ENCODE results near the gene CDK18.
A peak's percentile ranks its signal among the peaks of the same experiment; 100 is the strongest.
"Not testable (repeated sequence)": the region's sequence is repeated elsewhere in the genome, so short reads cannot be mapped to it uniquely, and the experiment has no call there.

CDK18 gene

GRCh38 chr1:205481218-205481617 lies 23.3 kb upstream of the CDK18 start:
- ATAC-seq, result no peak

DNA sequence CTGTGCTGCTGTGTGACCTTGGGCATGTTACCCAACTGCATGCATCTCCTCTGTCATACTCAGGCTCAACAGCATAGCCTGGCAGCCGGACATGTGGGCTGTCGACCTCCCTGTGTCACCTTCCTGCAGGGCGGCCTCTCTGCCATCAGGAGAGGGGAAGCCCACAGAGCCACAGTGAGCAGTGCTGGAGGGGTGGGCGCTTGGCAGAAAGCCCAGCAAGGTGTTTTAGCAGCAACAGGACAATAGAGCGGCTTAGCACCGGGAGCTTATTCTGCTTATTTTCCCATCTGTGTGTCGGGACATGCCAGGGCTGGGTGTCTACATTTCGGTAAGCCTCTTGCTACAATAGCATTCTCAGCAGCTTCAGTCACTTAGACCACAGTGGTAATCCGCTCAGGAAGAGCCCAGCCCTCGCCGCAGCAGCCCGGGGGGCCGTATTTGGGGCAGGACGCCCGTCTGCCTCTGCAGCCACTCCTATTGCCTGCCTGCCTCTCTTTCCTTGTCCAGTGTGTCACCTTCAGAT lies 22.8 kb upstream of the CDK18 start:
- no peak for DNase-seq
- ATAC-seq, result peak; percentile 19

More at GRCh38 chr1:205481218-205481617, 23.3 kb upstream of the CDK18 start:
- no peak for DNase-seq

DNA sequence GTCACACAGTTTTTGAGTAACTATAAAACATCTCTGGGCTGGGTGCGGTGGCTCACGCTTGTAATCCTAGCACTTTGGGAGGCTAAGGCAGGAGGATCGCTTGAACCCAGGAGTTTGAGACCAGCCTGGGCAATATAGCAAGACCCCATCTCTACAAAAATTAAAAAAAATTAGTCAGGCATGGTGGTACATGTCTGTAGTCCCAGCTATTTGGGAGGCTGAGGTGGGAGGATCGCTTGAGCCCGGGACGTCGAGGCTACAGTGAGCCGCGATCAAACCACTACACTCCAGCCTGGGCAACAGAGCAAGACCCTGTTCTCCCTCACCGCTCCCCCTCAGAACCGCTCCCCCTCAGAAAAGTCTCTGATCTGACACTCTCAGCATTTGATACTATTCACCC lies 21.9 kb upstream of the CDK18 start:
- DNase-seq, ATAC-seq: not testable (repeated sequence)

GRCh38 chr1:205483372-205483771 lies 21.1 kb upstream of the CDK18 start:
- ATAC-seq (no peak), DNase-seq (no peak)

DNA sequence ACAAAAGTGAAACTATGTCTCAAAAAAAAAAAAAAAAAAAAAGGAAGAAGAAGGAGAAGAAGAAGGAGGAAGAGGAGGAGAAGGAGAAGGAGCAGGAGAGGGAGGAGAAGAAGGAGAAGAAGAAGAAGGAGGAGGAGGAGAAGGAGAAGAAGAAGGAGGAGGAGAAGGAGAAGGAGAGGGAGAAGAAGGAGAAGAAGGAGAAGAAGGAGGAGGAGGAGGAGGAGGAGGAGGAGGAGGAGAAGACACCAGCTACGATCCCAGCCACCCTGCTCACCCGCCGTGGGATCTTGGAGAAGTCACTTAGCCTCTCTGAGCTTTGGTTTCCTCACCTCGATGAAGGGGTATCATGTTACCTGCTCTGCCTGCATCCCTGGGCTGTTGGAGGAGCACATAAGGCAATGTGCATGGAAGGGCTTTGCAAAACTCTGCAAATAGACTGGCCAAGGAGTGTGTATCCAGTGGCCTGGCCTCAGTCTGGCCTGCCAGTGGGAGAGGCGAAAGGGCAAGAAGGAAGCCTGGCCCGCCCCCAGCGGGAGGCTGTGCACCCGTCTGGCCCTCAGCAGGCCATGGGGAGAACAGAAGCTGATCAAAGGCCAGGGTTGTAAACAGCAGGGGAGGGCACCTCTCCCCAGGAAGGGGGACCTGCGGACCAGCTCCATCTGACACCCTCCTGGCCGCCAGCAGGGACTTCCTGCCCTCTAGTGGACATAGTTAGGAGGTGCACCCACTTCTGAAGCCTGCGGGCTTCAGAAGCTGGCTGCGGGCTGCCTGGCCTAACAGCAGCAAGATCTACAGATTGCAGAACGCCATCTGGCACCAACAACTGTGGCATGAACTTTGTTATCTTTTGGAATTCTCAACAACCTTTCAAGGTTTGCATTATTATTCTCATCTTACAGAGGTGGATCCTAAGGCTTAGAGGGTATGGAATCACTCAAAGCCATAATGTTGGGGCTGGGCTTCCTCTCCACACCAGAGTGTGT lies 19.2 kb upstream of the CDK18 start:
- ATAC-seq (peak; percentile 52), DNase-seq (peak; percentile 62)

DNA sequence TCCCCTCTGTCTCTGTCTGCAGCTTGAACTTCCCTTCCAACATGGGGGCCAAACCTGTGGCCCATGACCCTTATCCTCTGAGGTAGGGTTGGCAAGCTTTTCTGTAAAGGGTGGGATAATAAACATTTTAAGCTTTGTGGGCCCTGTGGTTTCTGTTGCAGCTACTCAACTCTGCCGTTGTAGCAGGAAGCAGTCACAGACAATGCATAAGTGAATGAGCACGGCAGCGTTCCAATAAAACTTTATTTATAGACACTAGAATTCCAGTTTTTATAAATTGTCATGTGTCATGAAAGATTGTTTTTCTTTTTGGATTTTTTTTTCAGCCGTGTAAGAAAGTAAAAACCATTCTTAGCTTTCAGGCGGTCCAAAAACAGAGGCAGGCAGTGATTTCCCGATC lies 18.2 kb upstream of the CDK18 start:
- ATAC-seq, result no peak
- no peak for DNase-seq

DNA sequence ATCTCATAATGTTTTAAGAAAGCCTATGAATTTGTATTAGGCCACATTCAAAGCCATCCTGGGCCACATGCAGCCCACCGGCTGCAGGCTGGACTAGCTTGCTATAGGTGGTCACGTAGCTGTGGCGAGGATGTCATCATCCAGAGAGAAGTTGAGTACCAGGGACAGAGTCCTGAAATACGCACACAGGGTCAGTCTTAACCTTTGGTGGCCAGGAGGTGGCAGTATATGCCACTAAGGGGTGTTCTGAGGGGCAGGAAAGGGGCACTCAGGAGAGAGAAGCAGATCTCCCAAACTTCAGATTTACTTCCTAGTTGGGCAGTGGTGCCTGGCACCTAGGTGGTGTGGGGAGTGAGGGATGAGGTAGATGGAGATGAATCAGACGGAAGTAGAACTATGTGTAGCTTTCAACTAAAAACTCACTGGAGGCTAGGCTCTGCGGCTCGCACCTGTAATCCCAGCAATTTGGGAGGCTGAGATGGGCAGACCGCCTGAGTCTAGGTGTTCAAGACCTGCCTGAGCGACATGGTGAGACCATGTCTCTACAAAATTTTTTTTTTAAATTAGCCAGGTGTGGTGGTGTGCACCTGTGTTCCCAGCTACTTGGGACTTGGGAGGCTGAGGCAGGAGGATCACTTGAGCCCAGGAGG lies 16.3 kb upstream of the CDK18 start:
- peak; percentile 63 for DNase-seq
- ATAC-seq, result peak; percentile 67

GRCh38 chr1:205491794-205492193 lies 12.7 kb upstream of the CDK18 start:
- no peak for ATAC-seq
- no peak for DNase-seq

DNA sequence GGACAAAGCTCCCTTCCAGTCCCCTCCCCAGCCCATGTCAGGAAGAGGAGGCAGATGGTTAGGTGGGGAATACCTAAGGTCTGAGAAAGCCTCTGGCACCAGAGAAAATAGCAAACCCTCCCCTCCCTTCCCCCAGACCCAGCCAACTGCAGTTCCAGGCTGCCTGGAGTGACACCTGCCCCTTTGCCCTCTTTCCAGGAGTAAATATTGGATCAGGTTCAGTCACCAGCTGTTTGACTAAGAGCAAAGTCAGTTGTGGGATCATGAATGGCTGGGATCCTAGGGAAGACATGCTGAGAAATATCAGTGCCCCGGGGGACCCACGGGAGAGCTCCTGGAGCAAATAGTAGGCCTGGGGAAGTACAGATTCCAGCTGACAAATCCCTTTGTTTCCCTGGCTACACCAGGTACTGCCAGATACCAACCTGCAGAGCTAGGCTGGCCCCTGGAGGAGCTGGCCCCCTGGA lies 12.2 kb upstream of the CDK18 start:
- DNase-seq, result no peak
- ATAC-seq, result no peak

DNA sequence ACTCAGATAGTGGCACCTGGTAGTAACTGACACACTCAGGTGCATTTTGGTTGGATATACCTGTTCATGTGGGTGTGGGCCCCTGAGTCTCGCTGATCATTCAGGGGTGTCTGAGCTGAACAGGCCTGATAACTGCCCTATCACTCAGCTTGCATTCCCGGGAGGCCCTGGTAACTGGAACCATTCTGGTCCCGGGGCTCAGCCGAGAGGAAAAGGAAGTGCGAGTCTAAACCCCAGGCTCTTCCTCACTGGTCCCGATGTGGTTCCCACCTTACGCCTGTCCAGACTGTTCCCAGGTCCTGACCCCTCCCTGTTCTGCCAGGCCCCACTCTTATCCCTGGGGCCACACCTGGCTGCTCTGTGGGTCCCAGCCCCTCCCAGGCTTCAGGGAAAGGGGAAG lies 11.7 kb upstream of the CDK18 start:
- no peak for DNase-seq
- ATAC-seq, result no peak

DNA sequence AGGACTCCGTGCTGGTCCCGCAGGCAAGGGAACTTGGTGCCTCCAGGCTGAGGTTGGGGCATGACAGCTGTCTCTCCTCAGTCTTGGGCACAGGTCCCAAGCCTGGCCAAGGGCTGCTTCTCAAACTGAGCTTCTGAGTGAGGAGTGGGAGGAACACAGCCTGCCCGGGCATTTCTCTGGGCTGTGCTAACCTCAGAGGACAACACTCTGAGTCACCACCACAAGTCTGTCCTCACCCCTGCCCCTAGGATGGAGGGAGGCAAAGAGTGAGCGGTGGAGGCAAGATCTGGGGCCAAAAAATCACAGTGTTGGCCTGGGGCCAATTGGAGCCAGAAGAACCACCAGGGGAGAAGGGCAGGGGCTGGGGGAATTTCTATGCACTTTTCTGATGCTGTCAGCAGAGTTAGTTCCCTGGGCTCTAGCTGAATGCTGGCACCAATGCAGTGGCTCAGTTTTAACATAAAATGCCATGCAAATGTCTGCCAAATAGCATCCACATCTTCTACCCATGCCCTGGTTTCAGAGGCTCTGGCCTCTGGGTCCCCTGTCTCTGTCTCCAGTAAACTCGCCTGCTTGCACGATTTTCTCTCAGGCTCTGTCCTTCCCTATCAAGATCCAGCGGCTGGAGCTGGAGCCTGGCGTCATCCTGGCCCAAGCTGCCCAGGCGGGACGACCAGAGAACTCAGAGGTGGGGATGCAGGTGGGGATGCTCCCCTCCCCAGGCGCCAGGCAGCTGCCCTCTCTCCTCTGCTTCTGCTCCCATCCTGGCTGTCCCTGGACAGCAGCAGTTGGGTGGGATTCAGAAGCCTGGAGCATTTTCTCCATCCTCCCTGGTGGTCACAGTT lies 11.0 kb upstream of the CDK18 start:
- peak; percentile 62 for ATAC-seq
- peak; percentile 13 for DNase-seq

GRCh38 chr1:205494115-205494514 lies 10.4 kb upstream of the CDK18 start:
- DNase-seq (no peak), ATAC-seq (no peak)

DNA sequence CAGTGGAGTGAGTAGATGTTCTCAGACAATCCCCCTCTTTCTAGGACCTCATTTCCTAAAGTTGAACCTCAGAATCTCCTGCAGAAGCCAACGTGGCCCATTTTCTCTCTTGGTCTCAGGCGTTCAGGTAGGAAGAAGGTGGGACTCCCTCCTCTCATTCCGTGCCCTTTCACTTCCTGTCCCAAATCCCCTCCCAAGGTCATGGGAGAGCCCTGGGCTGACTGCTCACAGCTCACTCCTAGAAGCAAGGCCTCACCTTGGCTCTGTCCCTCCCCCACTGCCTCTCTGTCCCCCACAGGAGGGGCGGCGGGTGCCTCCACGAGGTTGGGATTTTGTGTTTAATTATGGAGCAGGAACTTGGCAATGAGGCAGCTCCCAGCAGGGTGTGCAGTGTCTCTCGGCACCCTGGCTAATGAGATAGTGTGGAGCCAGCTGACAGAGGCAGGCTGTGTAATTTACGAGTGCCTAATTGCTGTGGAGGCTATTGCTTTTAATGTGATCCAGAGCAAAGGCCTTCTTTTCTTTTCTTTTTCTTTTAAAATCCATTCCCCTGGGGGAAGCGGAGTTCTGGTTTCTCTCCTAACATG lies 9.1 kb upstream of the CDK18 start:
- DNase-seq (no peak), ATAC-seq (no peak)

GRCh38 chr1:205496661-205497060 lies 7.8 kb upstream of the CDK18 start:
- ATAC-seq, result no peak
- DNase-seq, result no peak

GRCh38 chr1:205497351-205497750 lies 7.1 kb upstream of the CDK18 start:
- DNase-seq, result no peak
- no peak for ATAC-seq

DNA sequence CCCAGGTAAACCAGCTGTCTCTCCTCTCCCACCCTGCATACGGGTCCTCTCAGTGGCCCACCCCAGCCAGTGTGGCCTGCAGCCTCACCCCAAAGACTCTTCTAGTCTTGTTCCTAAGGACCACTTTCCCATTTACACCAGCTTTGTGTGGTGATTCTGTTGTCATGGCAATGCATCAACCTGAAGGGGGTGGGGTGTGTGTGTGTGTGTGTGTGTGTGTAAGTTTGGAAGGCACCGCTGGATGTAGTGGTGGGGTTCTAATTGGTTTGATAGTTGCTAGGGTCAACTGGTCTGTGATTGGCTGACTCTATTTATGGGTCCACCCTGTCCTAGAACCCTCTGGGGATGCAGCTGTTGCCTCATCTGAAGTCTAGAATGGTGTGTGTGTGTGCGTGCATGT lies 4.7 kb upstream of the CDK18 start:
- DNase-seq (no peak), ATAC-seq (no peak)

DNA sequence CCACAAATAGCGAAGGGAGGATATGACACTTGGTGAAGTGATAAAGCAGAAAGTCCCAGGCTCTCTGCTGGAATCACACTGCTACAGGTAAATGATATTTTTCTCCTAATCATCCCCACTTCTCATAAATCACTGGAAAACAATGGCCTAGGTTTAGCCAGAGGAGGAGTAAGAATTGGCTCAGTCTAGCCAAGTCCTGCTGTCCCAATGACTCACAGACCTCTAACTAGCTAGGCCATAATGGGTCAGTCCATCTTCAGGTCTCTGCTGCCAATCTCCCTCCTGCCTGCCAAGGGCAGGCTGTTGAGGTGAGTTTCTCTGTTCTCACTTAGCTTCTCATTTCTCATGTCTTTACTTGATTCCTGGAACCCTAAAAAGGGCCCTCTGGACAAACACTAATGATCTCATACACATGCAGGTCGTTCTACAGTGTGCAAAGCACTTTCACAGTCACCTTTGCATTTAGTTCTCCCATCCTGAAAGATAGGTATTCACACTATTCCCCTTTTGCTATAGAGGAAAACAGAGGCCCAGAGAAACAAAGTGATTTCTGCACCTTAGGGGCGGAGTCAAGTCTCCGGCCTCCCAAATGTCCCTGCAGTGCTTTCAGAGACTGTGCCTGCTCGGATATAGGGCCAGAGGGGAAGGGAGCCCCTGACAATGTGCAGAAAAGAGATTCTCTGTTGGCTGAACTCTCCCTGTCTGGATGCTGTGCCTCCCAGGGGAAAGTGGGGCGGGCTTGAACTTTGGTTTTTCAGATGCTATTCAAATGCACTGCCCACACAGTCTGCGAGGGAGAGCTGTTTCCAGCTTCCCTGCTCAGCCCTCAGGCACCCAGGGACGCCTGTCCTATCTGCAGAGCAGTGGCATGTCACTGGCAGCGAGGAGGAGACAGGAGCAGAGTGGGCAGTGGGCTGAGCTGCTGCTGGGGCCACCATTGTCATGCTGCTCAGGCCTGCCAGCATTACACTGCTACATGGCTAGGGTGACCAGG lies 3.9 kb upstream of the CDK18 start:
- DNase-seq, result no peak

DNA sequence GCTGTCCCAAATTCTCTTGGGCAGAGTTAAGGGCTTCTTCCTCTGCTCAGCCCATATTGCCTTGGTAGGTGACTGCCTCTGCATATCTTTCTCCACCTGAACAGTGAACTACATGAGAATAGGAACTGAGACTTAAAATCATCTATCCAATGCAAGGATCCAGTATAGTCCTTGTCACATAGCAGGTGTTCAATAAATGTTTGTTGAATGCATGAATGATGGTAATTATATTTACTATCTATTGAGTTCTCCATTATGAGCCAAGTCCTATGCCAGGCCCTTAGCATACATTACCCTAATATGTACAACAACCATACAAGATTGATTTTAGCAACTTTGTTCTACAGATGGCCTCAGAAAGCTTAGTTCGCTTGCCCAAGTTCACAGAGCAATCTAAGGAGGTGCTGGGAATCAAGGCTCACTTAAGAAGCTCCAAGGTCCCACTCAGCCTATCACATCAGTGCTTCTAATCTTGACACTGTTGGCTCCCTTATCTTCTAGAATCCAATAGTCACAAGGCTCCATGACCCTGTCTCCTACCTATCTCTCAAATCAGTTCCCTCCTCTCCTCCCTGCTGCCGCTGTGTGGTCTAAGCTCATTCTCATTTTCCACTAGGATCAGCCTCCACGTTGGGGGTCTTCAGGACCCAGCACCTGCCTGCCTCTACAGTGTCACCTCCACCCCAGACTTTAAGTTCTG lies 2.2 kb upstream of the CDK18 start:
- ATAC-seq, result no peak
- no peak for DNase-seq

More for the DNA sequence above, 3.9 kb upstream of the CDK18 start:
- no peak for ATAC-seq

GRCh38 chr1:205502992-205503391 lies 1.5 kb upstream of the CDK18 start:
- ATAC-seq, result no peak
- no peak for DNase-seq

Data from stimulated activated naive CD8-positive, alpha-beta T cell treated with anti-CD3 and anti-CD28 coated beads, Interleukin-15, Interleukin-2, amounts not matched to agents 100 U/mL and 50 U/mL, for 24 hours (primary cell).